ENCODE measurements around the gene ZNF469. TPM values are rescaled to one million over a fixed set of nuclear protein-coding genes. Genes with fewer than 3 reads are reported as not detected.

Gene ZNF469
- total and polyA plus RNA-seq, 4 experiments from 2014 or later = 0.01 to 0.64 (median 0.61) TPM; not detected in 1

GRCh38 chr16:88349153-88349902, 33.4 kb upstream of the ZNF469 start:
- Histone ChIP-seq H3K4me1 (ENCODE audit: insufficient read depth, low read length) (peaks cover 8% of the 10 kb centered on the region), H3K27ac (ENCODE audit: low read depth, low read length) (no peak overlapping the region), H3K27me3 (ENCODE audit: insufficient read depth, low read length) (no peaks in the 10 kb centered on the region), H3K4me3 (ENCODE audit: low read length in 2 of 2) (no peak overlapping the region), H3K9me3 (ENCODE audit: control insufficient read depth in 1 of 2, low read length in 2 of 2) (no peaks in the 10 kb centered on the region), H3K36me3 (ENCODE audit: insufficient read depth, low read length) (no peaks in the 10 kb centered on the region)
- intact Hi-C loops (cut with micrococcal nuclease) = no loop called here
- no peaks in the 10 kb centered on the region for H3K9me3 Mint-ChIP-seq
- H3K4me3 Mint-ChIP-seq = peak overlapping the region in 1 of 8 donors; percentile 74
- no peaks in the 10 kb centered on the region for H3K27me3 Mint-ChIP-seq
- POLR2A ChIA-PET (ENCODE audit: partially characterized antibody) = no interaction called here
- DNase-seq = no peak
- peaks cover 4 to 9% (median 6%) of the 10 kb centered on the region in 4 donors for H3K4me1 Mint-ChIP-seq
- CTCF ChIA-PET (ENCODE audit: partially characterized antibody) = no interaction called here
- H3K27ac Mint-ChIP-seq = peak overlapping the region in 1 of 7 donors; percentile 8
- no peaks in the 10 kb centered on the region for H3K36me3 Mint-ChIP-seq

- H3K27me3 ChIP-seq (ENCODE audit: insufficient read depth, low read length) = no peaks in the 10 kb centered on the region
- no peaks in the 10 kb centered on the region for H3K9me3 Mint-ChIP-seq
- ChIA-PET CTCF (ENCODE audit: partially characterized antibody) (no interaction called here), POLR2A (ENCODE audit: partially characterized antibody) (no interaction called here)
- intact Hi-C loops (cut with micrococcal nuclease) = no loop called here
- H3K4me1 ChIP-seq (ENCODE audit: insufficient read depth, low read length) = peaks cover 8% of the 10 kb centered on the region
- H3K36me3 Mint-ChIP-seq = no peaks in the 10 kb centered on the region
- H3K4me1 Mint-ChIP-seq = peaks cover 4 to 9% (median 6%) of the 10 kb centered on the region in 4 donors
- no peak overlapping the region for H3K4me3 Mint-ChIP-seq
- DNase-seq = no peak
- no peaks in the 10 kb centered on the region for H3K9me3 ChIP-seq (ENCODE audit: control insufficient read depth in 1 of 2, low read length in 2 of 2)
- H3K27ac ChIP-seq (ENCODE audit: low read depth, low read length) = no peak overlapping the region
- H3K4me3 ChIP-seq (ENCODE audit: low read length in 2 of 2) = no peak overlapping the region
- H3K36me3 ChIP-seq (ENCODE audit: insufficient read depth, low read length) = no peaks in the 10 kb centered on the region
- H3K27ac Mint-ChIP-seq = no peak overlapping the region
- no peaks in the 10 kb centered on the region for H3K27me3 Mint-ChIP-seq
Measured at GRCh38 chr16:88349903-88350900, 32.6 kb upstream of the ZNF469 start.

- H3K4me3 Mint-ChIP-seq = no peak overlapping the region
- Histone ChIP-seq H3K36me3 (ENCODE audit: insufficient read depth, low read length) (no peaks in the 10 kb centered on the region), H3K4me3 (ENCODE audit: low read length in 2 of 2) (no peak overlapping the region), H3K4me1 (ENCODE audit: insufficient read depth, low read length) (peaks cover 8% of the 10 kb centered on the region), H3K27me3 (ENCODE audit: insufficient read depth, low read length) (no peaks in the 10 kb centered on the region), H3K9me3 (ENCODE audit: control insufficient read depth in 1 of 2, low read length in 2 of 2) (no peaks in the 10 kb centered on the region), H3K27ac (ENCODE audit: low read depth, low read length) (no peak overlapping the region)
- no peak overlapping the region for H3K27ac Mint-ChIP-seq
- H3K9me3 Mint-ChIP-seq = no peaks in the 10 kb centered on the region
- H3K4me1 Mint-ChIP-seq = peaks cover 4 to 9% (median 6%) of the 10 kb centered on the region in 4 donors
- CTCF ChIA-PET (ENCODE audit: partially characterized antibody) = no interaction called here
- no peaks in the 10 kb centered on the region for H3K36me3 Mint-ChIP-seq
- intact Hi-C loops (cut with micrococcal nuclease) = no loop called here
- H3K27me3 Mint-ChIP-seq = no peaks in the 10 kb centered on the region
- POLR2A ChIA-PET (ENCODE audit: partially characterized antibody) = no interaction called here
- DNase-seq = no peak
Measured at GRCh38 chr16:88350922-88351321, 31.8 kb upstream of the ZNF469 start.

- Histone ChIP-seq H3K9me3 (ENCODE audit: control insufficient read depth in 1 of 2, low read length in 2 of 2) (no peaks in the 10 kb centered on the region), H3K27ac (ENCODE audit: low read depth, low read length) (no peak overlapping the region), H3K4me3 (ENCODE audit: low read length in 2 of 2) (no peak overlapping the region), H3K27me3 (ENCODE audit: insufficient read depth, low read length) (no peaks in the 10 kb centered on the region), H3K36me3 (ENCODE audit: insufficient read depth, low read length) (no peaks in the 10 kb centered on the region), H3K4me1 (ENCODE audit: insufficient read depth, low read length) (peaks cover 8% of the 10 kb centered on the region)
- Mint-ChIP-seq H3K4me1 (peaks cover 4 to 9% (median 6%) of the 10 kb centered on the region in 4 donors), H3K27ac (no peak overlapping the region), H3K36me3 (no peaks in the 10 kb centered on the region), H3K27me3 (no peaks in the 10 kb centered on the region), H3K9me3 (no peaks in the 10 kb centered on the region), H3K4me3 (no peak overlapping the region)
- intact Hi-C loops (cut with micrococcal nuclease) = no loop called here
- ChIA-PET POLR2A (ENCODE audit: partially characterized antibody) (no interaction called here), CTCF (ENCODE audit: partially characterized antibody) (no interaction called here)
- no peak for DNase-seq
Measured at GRCh38 chr16:88351491-88352101, 31.2 kb upstream of the ZNF469 start.

- Histone ChIP-seq H3K4me1 (ENCODE audit: insufficient read depth, low read length) (peaks cover 8% of the 10 kb centered on the region), H3K27ac (ENCODE audit: low read depth, low read length) (no peak overlapping the region), H3K4me3 (ENCODE audit: low read length in 2 of 2) (no peak overlapping the region), H3K36me3 (ENCODE audit: insufficient read depth, low read length) (no peaks in the 10 kb centered on the region), H3K9me3 (ENCODE audit: control insufficient read depth in 1 of 2, low read length in 2 of 2) (no peaks in the 10 kb centered on the region), H3K27me3 (ENCODE audit: insufficient read depth, low read length) (no peaks in the 10 kb centered on the region)
- Mint-ChIP-seq H3K27ac (peak overlapping the region in 1 of 7 donors; percentile 29), H3K9me3 (no peaks in the 10 kb centered on the region), H3K27me3 (no peaks in the 10 kb centered on the region), H3K4me3 (no peak overlapping the region), H3K4me1 (peaks cover 4 to 9% (median 6%) of the 10 kb centered on the region in 4 donors), H3K36me3 (no peaks in the 10 kb centered on the region)
- ChIA-PET CTCF (ENCODE audit: partially characterized antibody) (no interaction called here), POLR2A (ENCODE audit: partially characterized antibody) (no interaction called here)
- intact Hi-C loops (cut with micrococcal nuclease) = no loop called here
- no peak for DNase-seq
Measured at GRCh38 chr16:88352261-88353200, 30.2 kb upstream of the ZNF469 start.

GRCh38 chr16:88353232-88353631, 29.5 kb upstream of the ZNF469 start:
- CTCF ChIA-PET (ENCODE audit: partially characterized antibody) = no interaction called here
- no peak for DNase-seq

More at GRCh38 chr16:88353232-88353631, 29.5 kb upstream of the ZNF469 start:
- peaks cover 2% of the 10 kb centered on the region for H3K4me1 ChIP-seq (ENCODE audit: insufficient read depth, low read length)
- Mint-ChIP-seq H3K4me1 (peaks cover under 1 to 6% (median 4%) of the 10 kb centered on the region in 4 donors), H3K36me3 (no peaks in the 10 kb centered on the region), H3K9me3 (no peaks in the 10 kb centered on the region), H3K4me3 (no peak overlapping the region), H3K27me3 (no peaks in the 10 kb centered on the region), H3K27ac (no peak overlapping the region)
- POLR2A ChIA-PET (ENCODE audit: partially characterized antibody) = no interaction called here
- no peak overlapping the region for H3K4me3 ChIP-seq (ENCODE audit: low read length in 2 of 2)
- intact Hi-C loops (cut with micrococcal nuclease) = no loop called here
- no peaks in the 10 kb centered on the region for H3K27me3 ChIP-seq (ENCODE audit: insufficient read depth, low read length)
- no peak overlapping the region for H3K27ac ChIP-seq (ENCODE audit: low read depth, low read length)
- H3K9me3 ChIP-seq (ENCODE audit: control insufficient read depth in 1 of 2, low read length in 2 of 2) = no peaks in the 10 kb centered on the region
- H3K36me3 ChIP-seq (ENCODE audit: insufficient read depth, low read length) = no peaks in the 10 kb centered on the region
